Measurements from ENCODE around the gene MTHFS. TPM values are rescaled to one million over a fixed set of nuclear protein-coding genes. Genes with fewer than 3 reads are reported as not detected.

MTHFS gene
- total RNA-seq, 1 donor: 8.4 TPM

DNA sequence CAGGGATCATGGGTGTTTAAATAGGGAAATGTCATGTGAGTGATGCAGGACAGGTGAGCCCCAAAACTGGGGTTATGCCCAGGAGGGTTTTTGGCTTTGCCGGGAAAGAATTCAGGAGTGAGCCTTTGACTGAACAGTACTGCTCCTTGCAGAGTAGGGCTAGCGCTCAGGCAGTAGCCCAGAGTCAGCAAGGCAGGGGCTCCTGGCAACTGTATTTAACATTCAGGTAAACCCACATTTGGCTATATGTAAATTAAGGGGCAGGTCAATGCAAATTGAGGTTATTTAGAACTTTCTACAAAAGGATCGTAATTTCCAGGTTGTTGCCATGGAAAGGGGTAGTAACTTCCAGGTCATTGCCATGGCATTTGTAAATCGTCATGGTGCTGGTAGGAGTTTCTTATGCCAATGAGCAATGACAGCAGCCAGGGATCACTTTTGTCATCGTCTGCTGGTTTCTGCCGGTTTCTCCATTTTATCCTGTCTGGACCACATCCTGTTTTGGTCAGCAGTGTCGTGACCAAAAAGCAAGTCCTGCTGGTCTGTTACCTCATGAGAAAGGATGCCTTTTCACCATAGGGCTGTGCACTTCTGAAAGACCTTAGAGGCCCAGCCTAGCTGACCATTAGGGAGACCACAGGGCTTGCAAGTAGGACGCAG lies 24.3 kb downstream of the MTHFS start:
- no peak for DNase-seq (ENCODE audit: low read depth)
- TF ChIP-seq, protein P1, sequence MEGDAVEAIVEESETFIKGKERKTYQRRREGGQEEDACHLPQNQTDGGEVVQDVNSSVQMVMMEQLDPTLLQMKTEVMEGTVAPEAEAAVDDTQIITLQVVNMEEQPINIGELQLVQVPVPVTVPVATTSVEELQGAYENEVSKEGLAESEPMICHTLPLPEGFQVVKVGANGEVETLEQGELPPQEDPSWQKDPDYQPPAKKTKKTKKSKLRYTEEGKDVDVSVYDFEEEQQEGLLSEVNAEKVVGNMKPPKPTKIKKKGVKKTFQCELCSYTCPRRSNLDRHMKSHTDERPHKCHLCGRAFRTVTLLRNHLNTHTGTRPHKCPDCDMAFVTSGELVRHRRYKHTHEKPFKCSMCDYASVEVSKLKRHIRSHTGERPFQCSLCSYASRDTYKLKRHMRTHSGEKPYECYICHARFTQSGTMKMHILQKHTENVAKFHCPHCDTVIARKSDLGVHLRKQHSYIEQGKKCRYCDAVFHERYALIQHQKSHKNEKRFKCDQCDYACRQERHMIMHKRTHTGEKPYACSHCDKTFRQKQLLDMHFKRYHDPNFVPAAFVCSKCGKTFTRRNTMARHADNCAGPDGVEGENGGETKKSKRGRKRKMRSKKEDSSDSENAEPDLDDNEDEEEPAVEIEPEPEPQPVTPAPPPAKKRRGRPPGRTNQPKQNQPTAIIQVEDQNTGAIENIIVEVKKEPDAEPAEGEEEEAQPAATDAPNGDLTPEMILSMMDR (IDR thresholded peaks at IDR 0.05; ENCODE audit: insufficient read depth, low read length): no peak
- H3K4me3 ChIP-seq (ENCODE audit: low read depth, low read length): no peak overlapping the region

DNA sequence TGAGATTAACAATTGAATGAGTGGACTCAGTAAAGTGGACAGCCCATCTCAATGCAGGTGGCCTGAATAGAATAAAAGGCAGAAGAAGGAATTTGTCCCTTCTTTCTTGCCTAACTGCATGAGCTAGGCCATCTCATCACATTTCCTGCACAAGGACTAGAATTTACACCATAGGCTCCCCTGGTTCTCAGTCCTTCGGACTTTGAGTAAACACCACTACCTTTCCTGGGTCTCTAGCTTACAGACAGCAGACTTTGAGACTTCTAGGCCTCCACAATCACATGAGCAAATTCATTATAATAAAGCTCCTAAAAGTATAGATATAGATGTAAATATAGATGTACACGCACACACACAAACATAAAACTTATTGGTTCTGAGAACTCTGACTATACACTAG lies 28.3 kb downstream of the MTHFS start:
- H3K4me3 ChIP-seq (ENCODE audit: low read depth, low read length): no peak overlapping the region
- TF ChIP-seq, protein P1 (IDR thresholded peaks at IDR 0.05; ENCODE audit: insufficient read depth, low read length): no peak
- DNase-seq (ENCODE audit: low read depth): no peak

DNA sequence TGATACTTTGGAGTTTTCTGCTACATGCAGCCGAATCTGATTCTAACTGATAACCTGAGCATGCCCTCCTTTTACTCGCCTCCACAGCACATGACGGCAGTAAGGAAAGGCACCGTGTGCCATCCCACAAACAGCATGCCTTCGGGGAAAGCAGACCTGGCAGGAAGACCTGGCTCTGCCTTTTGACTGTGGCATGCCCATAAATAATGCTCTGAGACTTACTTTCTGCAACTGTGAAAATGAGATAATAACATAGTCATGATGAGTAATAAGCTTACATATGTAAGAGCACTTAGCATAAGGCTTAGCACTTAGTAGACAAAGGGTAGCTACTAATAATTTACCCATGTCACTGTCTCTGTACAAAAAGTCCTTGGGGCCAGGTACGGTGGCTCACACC lies 32.9 kb downstream of the MTHFS start:
- no peak overlapping the region for H3K4me3 ChIP-seq (ENCODE audit: low read depth, low read length)
- DNase-seq (ENCODE audit: low read depth): peak; percentile 18
- TF ChIP-seq, protein P1 (IDR thresholded peaks at IDR 0.05; ENCODE audit: insufficient read depth, low read length): no peak

DNA sequence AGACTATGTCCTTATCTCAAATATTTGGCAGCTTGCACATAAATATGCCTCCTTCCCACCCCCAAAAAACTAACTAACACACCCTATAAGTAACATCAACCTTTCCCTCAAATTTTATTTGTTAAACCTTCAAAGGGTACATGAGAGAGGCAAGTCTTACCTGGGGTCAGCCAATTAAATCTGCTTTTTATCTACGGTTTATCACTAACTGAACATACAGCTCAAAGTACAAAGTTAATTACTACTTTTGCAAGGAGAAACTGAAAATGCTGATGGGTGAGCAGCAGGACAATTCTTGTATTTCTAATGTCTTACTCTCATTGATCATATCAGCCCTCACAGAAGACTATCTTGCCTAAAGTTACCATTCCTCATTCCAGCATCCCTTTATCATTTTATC lies 34.6 kb downstream of the MTHFS start:
- DNase-seq (ENCODE audit: low read depth): no peak
- no peak overlapping the region for H3K4me3 ChIP-seq (ENCODE audit: low read depth, low read length)
- TF ChIP-seq, protein P1 (IDR thresholded peaks at IDR 0.05; ENCODE audit: insufficient read depth, low read length): no peak

DNA sequence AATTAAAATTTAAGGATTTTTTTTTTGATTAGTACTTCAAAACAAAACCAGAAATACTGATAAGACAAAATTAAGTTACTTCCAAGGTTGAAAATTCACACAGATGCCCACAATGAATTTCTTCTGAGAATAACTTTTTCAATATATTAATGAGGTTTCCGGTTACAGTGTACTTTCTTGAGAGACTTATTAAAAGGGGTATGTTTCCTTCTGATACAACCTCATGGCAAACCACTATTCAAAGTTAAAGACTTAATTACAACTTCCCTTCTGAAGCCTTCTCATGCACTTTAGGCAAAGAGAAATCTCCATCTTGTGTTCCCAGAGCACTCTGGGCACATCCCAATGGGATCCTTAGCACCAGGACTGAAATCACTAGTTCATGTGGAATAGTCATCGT lies 36.2 kb downstream of the MTHFS start:
- DNase-seq (ENCODE audit: low read depth): no peak
- TF ChIP-seq, protein P1 (IDR thresholded peaks at IDR 0.05; ENCODE audit: insufficient read depth, low read length): no peak
- H3K4me3 ChIP-seq (ENCODE audit: low read depth, low read length): no peak overlapping the region

DNA sequence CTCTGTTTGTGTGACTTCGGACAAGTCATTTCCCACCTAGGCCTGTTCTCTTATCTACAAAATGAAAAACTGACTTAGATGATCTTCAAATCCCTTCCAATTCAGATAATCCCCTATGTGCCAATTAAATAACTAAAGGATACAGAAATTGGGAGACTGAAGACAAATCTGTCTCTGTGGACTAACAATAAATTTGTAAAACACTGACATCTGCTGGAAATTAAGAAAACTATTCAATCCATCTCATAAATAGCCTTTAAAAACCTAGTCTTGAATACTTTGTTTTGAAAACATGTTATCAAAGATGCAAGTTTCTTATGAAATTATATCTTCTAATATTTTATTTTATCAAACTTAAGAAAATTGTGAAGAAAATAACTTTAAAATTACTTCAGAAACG lies 38.3 kb downstream of the MTHFS start:
- no peak overlapping the region for H3K4me3 ChIP-seq (ENCODE audit: low read depth, low read length)
- TF ChIP-seq, protein P1 (IDR thresholded peaks at IDR 0.05; ENCODE audit: insufficient read depth, low read length): no peak
- peak; percentile 32 for DNase-seq (ENCODE audit: low read depth)

Data from fibroblast of the aortic adventitia (primary cell).